HG02763 (cell line): Measurements from ENCODE around the gene WFDC8.
"Not testable (repeated sequence)": the region's sequence is repeated elsewhere in the genome, so short reads cannot be mapped to it uniquely, and the experiment has no call there.

Source experiments
- ATAC-seq: cut with Tn5 transposase; IDR thresholded peaks from one replicate; pipeline ENCODE4 v1.9.1; 2021; ENCODE audit warnings: mild to moderate bottlenecking, moderate library complexity; ENCODE audit not compliant: unreplicated experiment

Gene WFDC8

DNA sequence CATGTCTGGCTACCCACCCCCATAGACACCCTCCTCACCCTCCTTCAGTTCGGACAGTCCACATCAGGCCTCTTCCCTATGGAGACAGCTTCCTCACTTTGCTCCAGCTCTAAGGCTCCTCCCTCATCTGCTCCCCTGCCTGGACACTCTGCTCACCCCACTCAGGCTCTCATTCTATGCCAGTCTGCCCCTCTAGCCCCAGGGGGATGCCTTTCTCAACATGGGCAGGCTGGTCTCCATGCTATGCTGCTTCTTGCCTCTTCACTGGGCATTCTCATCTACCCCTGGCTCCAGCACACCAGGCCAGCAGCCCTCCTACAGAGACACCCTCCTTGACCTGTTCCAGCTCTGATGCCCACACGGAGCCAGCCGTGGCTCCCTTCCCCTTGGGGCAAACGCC lies at the start of gene WFDC8:
Gene WFDC8, minus strand, starts transcription at position 101 of the 400 bp plus-strand sequence. Its CDS starts 37 bp downstream, at position 64.
- no peak for ATAC-seq

GRCh38 chr20:45626540-45626939 lies 47.5 kb upstream of the WFDC8 start:
- no peak for ATAC-seq

GRCh38 chr20:45621593-45621992 lies 42.5 kb upstream of the WFDC8 start:
- no peak for ATAC-seq

- ATAC-seq: no peak
Measured at GRCh38 chr20:45617591-45617990, 38.5 kb upstream of the WFDC8 start.

DNA sequence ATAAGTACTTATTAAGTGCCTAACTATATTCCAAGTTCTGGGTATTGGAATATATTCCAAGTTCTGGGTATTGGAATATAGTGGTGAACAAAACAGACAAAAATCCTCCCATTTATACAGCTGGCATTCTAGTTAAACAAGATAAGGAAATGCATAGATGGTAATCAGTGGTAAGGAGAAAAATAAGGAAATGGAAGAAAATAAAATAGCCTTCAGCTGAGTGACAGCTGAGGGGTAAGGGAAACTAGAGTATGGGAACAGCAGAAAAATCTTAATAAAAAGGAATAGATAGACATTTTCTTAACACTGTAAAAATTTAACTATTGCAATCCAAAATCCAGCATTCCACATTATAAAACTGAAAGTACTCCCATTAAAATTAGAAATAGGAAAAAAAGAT lies 33.2 kb upstream of the WFDC8 start:
- no peak for ATAC-seq

- no peak for ATAC-seq
Measured at GRCh38 chr20:45611054-45611453, 32.0 kb upstream of the WFDC8 start.

- ATAC-seq: no peak
Measured at GRCh38 chr20:45607810-45608209, 28.7 kb upstream of the WFDC8 start.

DNA sequence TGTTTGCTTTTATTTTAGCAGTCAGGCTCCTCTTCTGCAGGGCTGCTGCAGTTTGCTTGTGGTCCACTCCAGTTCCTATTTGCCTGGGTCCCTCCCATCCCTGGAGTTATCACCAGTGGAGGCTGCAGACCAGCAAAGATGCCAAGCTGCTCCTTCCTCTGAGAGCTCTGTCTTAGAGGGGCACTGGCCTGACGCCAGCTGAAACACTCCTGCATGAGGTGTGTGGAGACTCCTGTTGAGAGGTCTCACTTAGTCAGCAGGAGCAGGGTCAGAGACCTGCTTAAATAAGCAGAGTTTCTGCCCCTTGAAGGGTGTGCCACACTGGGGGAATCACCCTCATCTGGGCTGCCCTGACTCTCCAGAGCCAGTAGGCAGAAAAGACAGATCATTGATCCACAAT lies 16.2 kb upstream of the WFDC8 start:
- ATAC-seq: no peak

GRCh38 chr20:45593498-45593897 lies 14.4 kb upstream of the WFDC8 start:
- no peak for ATAC-seq

- no peak for ATAC-seq
Measured at GRCh38 chr20:45592574-45593189, 13.6 kb upstream of the WFDC8 start.

- no peak for ATAC-seq
Measured at GRCh38 chr20:45589725-45590124, 10.6 kb upstream of the WFDC8 start.

DNA sequence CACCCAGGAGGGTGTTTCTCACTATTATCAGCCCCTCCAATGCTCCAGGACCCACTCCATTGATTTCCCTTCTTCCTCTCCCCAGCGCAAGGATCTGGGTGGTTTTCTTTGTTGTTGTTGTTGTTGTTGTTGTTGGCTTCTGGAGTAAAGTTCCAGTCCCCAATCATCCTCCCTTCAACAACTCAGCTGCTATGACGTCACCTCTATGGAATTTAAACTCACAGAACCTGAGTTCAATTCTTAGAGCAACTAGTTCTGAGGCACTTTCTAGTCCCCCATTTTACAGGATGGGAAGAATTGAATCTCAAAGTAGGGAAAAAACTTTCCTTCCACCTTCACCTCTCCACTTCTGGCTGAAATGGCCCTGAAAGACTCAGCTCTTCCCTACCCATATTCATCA lies 9.7 kb upstream of the WFDC8 start:
- ATAC-seq: no peak

GRCh38 chr20:45585986-45586385 lies 6.9 kb upstream of the WFDC8 start:
- not testable (repeated sequence) for ATAC-seq

GRCh38 chr20:45584294-45584693 lies 5.2 kb upstream of the WFDC8 start:
- not testable (repeated sequence) for ATAC-seq

- ATAC-seq: no peak
Measured at GRCh38 chr20:45583502-45583901, 4.4 kb upstream of the WFDC8 start.

DNA sequence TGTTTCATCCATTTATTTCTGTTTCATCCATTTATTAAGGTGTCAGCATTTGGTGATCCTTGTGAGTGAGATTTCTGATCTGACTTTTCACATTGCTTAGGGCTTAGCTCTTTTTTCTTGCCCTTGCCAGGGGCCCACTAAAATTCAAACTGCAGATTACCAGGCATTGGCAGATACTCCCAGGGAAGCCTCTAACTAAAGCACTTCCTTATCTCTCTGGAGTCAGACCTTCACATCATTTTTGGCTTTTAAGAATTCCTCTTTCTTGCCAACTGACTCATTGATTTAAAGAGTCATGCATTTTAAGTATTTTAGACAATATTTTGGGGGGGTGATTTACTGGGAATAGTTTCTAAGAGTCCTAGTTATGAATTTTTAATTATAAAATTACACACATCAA lies 2.6 kb upstream of the WFDC8 start:
- ATAC-seq: no peak

GRCh38 chr20:45578231-45578630 lies 853 bp downstream of the WFDC8 start:
- ATAC-seq: no peak

DNA sequence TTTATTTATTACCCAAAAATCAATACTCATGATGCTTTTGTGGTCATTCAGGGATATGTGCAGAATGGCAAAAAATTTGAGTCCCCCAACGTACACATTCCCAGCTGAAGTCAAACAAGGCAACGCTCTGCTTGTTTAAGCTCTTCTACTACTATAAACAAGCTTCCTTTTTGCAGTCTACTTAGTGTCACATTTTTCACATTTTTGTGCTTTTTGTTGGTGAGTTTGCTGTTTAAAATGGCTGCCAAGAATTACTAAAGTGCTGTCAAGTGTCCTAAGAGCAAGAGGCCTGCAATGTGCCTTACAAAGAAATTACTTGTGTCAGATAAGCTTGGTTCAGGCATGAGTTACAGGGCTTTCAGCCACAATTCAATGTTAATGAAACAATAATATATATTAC lies 2.1 kb downstream of the WFDC8 start:
- ATAC-seq: no peak

GRCh38 chr20:45575931-45576330 lies 3.2 kb downstream of the WFDC8 start:
- no peak for ATAC-seq

DNA sequence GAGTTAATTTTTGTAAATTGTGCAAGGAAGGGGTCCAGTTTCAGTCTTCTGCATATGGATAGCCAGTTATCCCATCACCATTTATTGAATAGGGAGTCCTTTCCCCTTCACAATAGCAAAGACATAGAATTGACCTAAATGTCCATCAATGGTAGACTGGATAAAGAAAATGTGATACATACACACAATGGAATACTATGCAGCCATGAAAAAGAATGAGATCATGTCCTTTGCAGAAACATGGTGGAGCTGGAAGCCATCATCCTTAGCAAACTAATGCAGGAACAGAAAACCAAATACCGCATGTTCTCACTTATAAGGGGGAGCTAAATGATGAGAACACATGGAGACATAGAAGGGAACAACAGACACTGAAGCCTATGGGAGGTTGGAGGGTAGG lies 9.4 kb downstream of the WFDC8 start:
- not testable (repeated sequence) for ATAC-seq

- ATAC-seq: no peak
Measured at GRCh38 chr20:45564760-45565276, 14.3 kb downstream of the WFDC8 start.

GRCh38 chr20:45555198-45555597 lies 23.9 kb downstream of the WFDC8 start:
- ATAC-seq: no peak

- no peak for ATAC-seq
Measured at GRCh38 chr20:45552456-45552855, 26.6 kb downstream of the WFDC8 start.
